K562 (cell line): Measurements from ENCODE around the gene PTPRU.

Source experiments
- CTCF ChIP-seq, 3 experiments: IDR thresholded peaks in 2 of 3; conservative IDR thresholded peaks in 1 of 3; 2 replicates each; pipeline ENCODE4 v1.5.1; 2011 to 2012; ENCODE audit warnings: low read length in 3 of 3, mild to moderate bottlenecking in 3 of 3, control low read depth in 2 of 3, improper control_type of control experiment in 1 of 3, inconsistent platforms in 1 of 3, low read depth in 1 of 3, mixed read lengths in 1 of 3, moderate library complexity in 1 of 3; ENCODE audit not compliant: insufficient read depth in 2 of 3
- KAT8 ChIP-seq: fragments of 450-650 bp; IDR thresholded peaks from 2 replicates; pipeline ENCODE4 v1.6.1; 2016; ENCODE audit warnings: low read depth, mild to moderate bottlenecking
- MBD2 ChIP-seq: sonication (generic); IDR thresholded peaks from 2 replicates; pipeline ENCODE4 v1.6.1; 2016; ENCODE audit warnings: low read depth, borderline replicate concordance
- MYC ChIP-seq, 2 experiments: fragments of 250-450 bp in 1 of 2; sonication (Bioruptor Pico) in 1 of 2; IDR thresholded peaks; 2 replicates each; pipeline versions ENCODE4 v1.5.1 to v1.6.1; 2012 to 2021; ENCODE audit warnings: low read depth in 2 of 2, borderline replicate concordance in 1 of 2, improper control_type of control experiment in 1 of 2, low read length in 1 of 2, mild to moderate bottlenecking in 1 of 2, moderate library complexity in 1 of 2
- NR2C2 ChIP-seq, 2 experiments: fragments of 200-800 bp in 1 of 2; sonication (Bioruptor generic) in 1 of 2; sonication (generic) in 1 of 2; formaldehyde crosslinking in 1 of 2; IDR thresholded peaks; 2 replicates each; pipeline versions ENCODE4 v1.6.1 to v1.8.0; 2016 to 2022; ENCODE audit warnings: mild to moderate bottlenecking in 1 of 2, missing compliant biosample characterization in 1 of 2, missing genetic modification characterization in 1 of 2, missing genetic modification reagents in 1 of 2
- PRPF4 ChIP-seq: fragments of 200-400 bp; formaldehyde crosslinking; IDR thresholded peaks from one replicate; pipeline ENCODE4 v1.6.1; 2017; ENCODE audit warnings: low read length, low read depth, mild to moderate bottlenecking; ENCODE audit not compliant: insufficient read depth, poor library complexity, severe bottlenecking
- RAD21 ChIP-seq, 2 experiments: fragments of 250-450 bp in 1 of 2; fragments of 450-650 bp in 1 of 2; sonication (Bioruptor Pico) in 1 of 2; formaldehyde crosslinking in 1 of 2; IDR thresholded peaks in 1 of 2; conservative IDR thresholded peaks in 1 of 2; 2 replicates each; pipeline versions ENCODE4 v1.4.0 to v1.8.0; 2020 to 2022; ENCODE audit warnings: mild to moderate bottlenecking in 2 of 2, moderate library complexity in 1 of 2
- RBM14 ChIP-seq: fragments of 200-400 bp; formaldehyde crosslinking; IDR thresholded peaks from 2 replicates; pipeline ENCODE4 v1.6.1; 2018; ENCODE audit warnings: low read depth, mild to moderate bottlenecking, low read length, moderate library complexity, borderline replicate concordance; ENCODE audit not compliant: insufficient read depth
- RNF219 ChIP-seq: fragments of 250-450 bp; sonication (Bioruptor Pico); IDR thresholded peaks from 2 replicates; pipeline ENCODE4 v1.5.0; 2022; ENCODE audit warnings: mild to moderate bottlenecking
- SP1 ChIP-seq: sonication (generic); formaldehyde crosslinking; IDR thresholded peaks from 2 replicates; pipeline ENCODE4 v1.8.1; 2022; ENCODE audit warnings: mild to moderate bottlenecking, missing genetic modification reagents
- ZBTB33 ChIP-seq: sonication (generic); formaldehyde crosslinking; IDR thresholded peaks from 2 replicates; pipeline ENCODE4 v1.8.1; 2023; ENCODE audit warnings: mild to moderate bottlenecking, missing genetic modification reagents
- ZNF121 ChIP-seq: sonication (generic); formaldehyde crosslinking; conservative IDR thresholded peaks from 2 replicates; pipeline ENCODE4 v1.8.0; 2022; ENCODE audit warnings: missing genetic modification reagents

- TF ChIP-seq CTCF (IDR thresholded peaks at IDR 0.05 in 2 of 3, conservative IDR thresholded peaks at IDR 0.05 in 1 of 3; ENCODE audit: insufficient read depth in 2 of 3, low read depth in 1 of 3, low read length in 3 of 3) (no peak), MYC (IDR thresholded peaks at IDR 0.05; ENCODE audit: low read depth, low read length) (no peak), MYC (CRISPR knock-in tag; IDR thresholded peaks at IDR 0.05; ENCODE audit: borderline replicate concordance, low read depth) (no peak), KAT8 (no peak), NR2C2 (CRISPR knock-in tag; IDR thresholded peaks at IDR 0.05) (no peak), NR2C2 (tag; IDR thresholded peaks at IDR 0.05) (no peak), ZNF121 (CRISPR knock-in tag) (no peak), RAD21 (CRISPR knock-in tag; conservative IDR thresholded peaks at IDR 0.05 in 1 of 2, IDR thresholded peaks at IDR 0.05 in 1 of 2) (no peak), ZBTB33 (CRISPR knock-in tag) (no peak), SP1 (CRISPR knock-in tag) (no peak), RNF219 (CRISPR knock-in tag) (no peak), MBD2 (no peak), RBM14 (no peak), PRPF4 (no peak)
Measured at GRCh38 chr1:29327223-29327935, 91.1 kb downstream of the PTPRU start.
